ENCODE measurements around the gene DDX23. TPM values are rescaled to one million over a fixed set of nuclear protein-coding genes. Genes with fewer than 3 reads are reported as not detected.

Gene DDX23
- total RNA-seq, 1 experiment from 2014 or later: 98.1 TPM

GRCh38 chr12:48788524-48788853 is 63.5 kb downstream of the DDX23 start:
- Histone ChIP-seq H3K4me2 (ENCODE audit: insufficient read depth, insufficient read length, low read length) (peak overlapping the region; percentile 49), H2BK12ac (ENCODE audit: insufficient read length, low read depth, low read length) (no peak overlapping the region), H3K4ac (ENCODE audit: low read depth, low read length) (no peak overlapping the region), H3T11ph (ENCODE audit: low read length) (no peak overlapping the region), H2AK5ac (ENCODE audit: insufficient read length, low read length) (no peak overlapping the region), H3K79me2 (ENCODE audit: insufficient read depth, low read length) (no peaks in the 10 kb centered on the region), H2AFZ (ENCODE audit: low read length) (no peak overlapping the region), H3K14ac (ENCODE audit: insufficient read depth, low read length) (peak overlapping the region; percentile 18; the same call in 1 of the 2 replicates), H4K91ac (ENCODE audit: insufficient read length, low read depth, low read length) (no peak overlapping the region), H3K9ac (ENCODE audit: extremely low read depth, insufficient read length, low read length) (no peak overlapping the region), H3K27ac (ENCODE audit: insufficient read length, low read depth, low read length) (no peak overlapping the region), H4K8ac (replicated peaks; ENCODE audit: insufficient read length, low read depth, low read length) (no peak overlapping the region), H3K27me3 (ENCODE audit: insufficient read depth, low read length) (no peaks in the 10 kb centered on the region; the same call in 1 of the 2 replicates), H3K56ac (ENCODE audit: insufficient read length, low read depth, low read length) (no peak overlapping the region), H3K4me1 (ENCODE audit: insufficient read depth, low read length) (no peaks in the 10 kb centered on the region), H3K23me2 (ENCODE audit: insufficient read length, low read depth, low read length, poor library complexity, severe bottlenecking) (peaks cover 6% of the 10 kb centered on the region), H3K79me1 (ENCODE audit: insufficient read depth, low read depth, low read length, poor library complexity, severe bottlenecking) (no peaks in the 10 kb centered on the region), H4K5ac (ENCODE audit: insufficient read length, low read depth, low read length) (no peak overlapping the region), H2BK15ac (ENCODE audit: low read depth, low read length) (no peak overlapping the region), H3K23ac (ENCODE audit: insufficient read length, low read depth, low read length) (no peak overlapping the region), H3K18ac (ENCODE audit: insufficient read length, low read depth, low read length) (no peak overlapping the region), H2BK5ac (ENCODE audit: insufficient read length, low read length) (no peak overlapping the region), H4K20me1 (ENCODE audit: control insufficient read depth, insufficient read depth, insufficient read length) (no peaks in the 10 kb centered on the region), H3K9me3 (ENCODE audit: control insufficient read depth, low read depth, low read length) (no peaks in the 10 kb centered on the region), H2BK20ac (ENCODE audit: low read depth, low read length, poor library complexity, severe bottlenecking) (no peak overlapping the region), H2BK120ac (ENCODE audit: low read depth, low read length, poor library complexity, severe bottlenecking) (no peak overlapping the region)
- H3K36me3 Mint-ChIP-seq (ENCODE audit: insufficient read depth in 1 of 3, low read depth in 3 of 3): peaks cover 0 to under 1% (median 0%) of the 10 kb centered on the region in 3 experiments; a peak in 1 of 7 replicates
- DNase-seq: no peak
- no peaks in the 10 kb centered on the region for H3K9me3 Mint-ChIP-seq
- H3K4me1 Mint-ChIP-seq: peaks cover 25 to 36% of the 10 kb centered on the region in 2 experiments
- WGBS (ENCODE audit: extremely low coverage, insufficient read length, low lambda C conversion rate): no CpG with 5 or more reads among the region's 25 CpGs
- H3K4me3 Mint-ChIP-seq: peak overlapping the region; percentile 90 to 97
- no peak for TF ChIP-seq CTCF (conservative IDR thresholded peaks at IDR 0.05)
- peaks cover 7% of the 10 kb centered on the region for H3K27me3 Mint-ChIP-seq (ENCODE audit: low read depth)
- peak overlapping the region in 1 of 3 experiments; percentile 61; a peak in 3 of 7 replicates for H3K27ac Mint-ChIP-seq

Data from H9 (cell line).